H1 (cell line): ENCODE data around the gene ZNF462. TPM values are rescaled to one million over a fixed set of nuclear protein-coding genes. Genes with fewer than 3 reads are reported as not detected.

Experiments
- CBX5 ChIP-seq: fragments of 300-800, 300-1000 bp; sonication (generic); IDR thresholded peaks from 2 replicates; pipeline ENCODE4 v1.7.1; 2016; ENCODE audit warnings: antibody characterized with exemption, low read length, low read depth
- CTBP2 ChIP-seq: IDR thresholded peaks from 2 replicates; pipeline ENCODE4 v1.7.0; 2011; ENCODE audit warnings: borderline replicate concordance, mild to moderate bottlenecking, moderate library complexity, mixed read lengths, low read length; ENCODE audit not compliant: insufficient read depth, insufficient read length
- FOSL1 ChIP-seq: IDR thresholded peaks from 2 replicates; pipeline ENCODE4 v1.6.1; 2011; ENCODE audit warnings: mild to moderate bottlenecking, low read depth, low read length, moderate library complexity; ENCODE audit not compliant: insufficient read depth
- SIX5 ChIP-seq: IDR thresholded peaks from 2 replicates; pipeline ENCODE4 v1.6.1; 2011; ENCODE audit warnings: mild to moderate bottlenecking, low read depth, low read length
- ZNF274 ChIP-seq: IDR thresholded peaks from 2 replicates; pipeline ENCODE4 v1.7.0; 2012; ENCODE audit warnings: low read length, borderline replicate concordance; ENCODE audit errors: extremely low read depth
- polyA plus RNA-seq, 7 experiments: library from polyadenylated mRNA; depleted of rRNA in 3 of 7; stranded (reverse) in 5 of 7; unstranded in 2 of 7; fragments of >200 nt in 5 of 7; fragments of 200-250 nt in 2 of 7; gene quantifications; 1 replicate in 5 of 7; 2 replicates in 1 of 7; 4 replicates in 1 of 7; pipeline versions ENCODE4 v1.2.1 to v1.2.3, GENCODE V29; 2011 to 2013; ENCODE audit warnings: missing spikeins in 2 of 7, mixed read lengths in 2 of 7
- total RNA-seq: library from RNA; stranded (reverse); fragmentation: NEBNext Ultra II Directional; extraction: Animal tissue kit (Norgen Biotek cat#: 25700); gene quantifications from 2 replicates; pipeline ENCODE4 v1.2.1, GENCODE V29; 2021
- TF ChIP-seq, protein P1 (sequence below): fragments of 300-600 bp; sonication (generic); IDR thresholded peaks from 2 replicates; pipeline ENCODE4 v1.7.1; 2012; ENCODE audit warnings: low read length, moderate library complexity, mild to moderate bottlenecking, inconsistent platforms; ENCODE audit not compliant: insufficient replicate concordance
- TF ChIP-seq, protein P2 (sequence below): IDR thresholded peaks from 2 replicates; pipeline ENCODE4 v1.6.1; 2011; ENCODE audit warnings: low read depth, mild to moderate bottlenecking, low read length; ENCODE audit not compliant: insufficient read depth
- TF ChIP-seq, protein P3 (sequence below), 3 experiments: IDR thresholded peaks; 1 replicate in 2 of 3; 2 replicates in 1 of 3; pipeline versions ENCODE4 v1.5.1 to v1.6.1; 2011; ENCODE audit warnings: low read length in 3 of 3, mild to moderate bottlenecking in 3 of 3, inconsistent platforms in 2 of 3, low read depth in 1 of 3, moderate library complexity in 1 of 3; ENCODE audit not compliant: insufficient read depth in 1 of 3; ENCODE audit errors: control extremely low read depth in 1 of 3

The ZNF462 gene
- total and polyA plus RNA-seq, 2 of the 8 experiments (the other 6 are each of a cell fraction or from before 2014, with no cell fraction given), result 30.0 to 163 TPM

DNA sequence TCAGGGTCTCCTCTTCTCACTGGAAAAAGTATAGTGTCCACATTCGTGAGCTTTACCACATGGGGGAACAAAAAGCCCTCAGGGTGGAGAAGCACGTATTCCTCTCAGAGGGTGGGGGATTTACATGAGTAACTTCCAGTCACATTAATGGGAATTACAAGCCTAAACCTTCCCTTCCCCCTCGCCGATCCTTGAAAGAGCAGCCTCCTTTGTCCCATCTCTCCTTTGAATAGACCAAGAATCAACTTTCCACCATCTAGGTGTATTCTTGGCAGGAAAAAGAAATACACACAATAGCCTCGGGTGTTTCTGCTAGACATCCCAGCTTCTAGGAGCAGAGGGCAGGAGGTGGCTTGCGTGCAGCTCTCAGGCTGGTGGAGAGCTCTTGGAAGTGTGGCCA is 144.4 kb downstream of the ZNF462 start (continued):
- TF ChIP-seq, protein P1, sequence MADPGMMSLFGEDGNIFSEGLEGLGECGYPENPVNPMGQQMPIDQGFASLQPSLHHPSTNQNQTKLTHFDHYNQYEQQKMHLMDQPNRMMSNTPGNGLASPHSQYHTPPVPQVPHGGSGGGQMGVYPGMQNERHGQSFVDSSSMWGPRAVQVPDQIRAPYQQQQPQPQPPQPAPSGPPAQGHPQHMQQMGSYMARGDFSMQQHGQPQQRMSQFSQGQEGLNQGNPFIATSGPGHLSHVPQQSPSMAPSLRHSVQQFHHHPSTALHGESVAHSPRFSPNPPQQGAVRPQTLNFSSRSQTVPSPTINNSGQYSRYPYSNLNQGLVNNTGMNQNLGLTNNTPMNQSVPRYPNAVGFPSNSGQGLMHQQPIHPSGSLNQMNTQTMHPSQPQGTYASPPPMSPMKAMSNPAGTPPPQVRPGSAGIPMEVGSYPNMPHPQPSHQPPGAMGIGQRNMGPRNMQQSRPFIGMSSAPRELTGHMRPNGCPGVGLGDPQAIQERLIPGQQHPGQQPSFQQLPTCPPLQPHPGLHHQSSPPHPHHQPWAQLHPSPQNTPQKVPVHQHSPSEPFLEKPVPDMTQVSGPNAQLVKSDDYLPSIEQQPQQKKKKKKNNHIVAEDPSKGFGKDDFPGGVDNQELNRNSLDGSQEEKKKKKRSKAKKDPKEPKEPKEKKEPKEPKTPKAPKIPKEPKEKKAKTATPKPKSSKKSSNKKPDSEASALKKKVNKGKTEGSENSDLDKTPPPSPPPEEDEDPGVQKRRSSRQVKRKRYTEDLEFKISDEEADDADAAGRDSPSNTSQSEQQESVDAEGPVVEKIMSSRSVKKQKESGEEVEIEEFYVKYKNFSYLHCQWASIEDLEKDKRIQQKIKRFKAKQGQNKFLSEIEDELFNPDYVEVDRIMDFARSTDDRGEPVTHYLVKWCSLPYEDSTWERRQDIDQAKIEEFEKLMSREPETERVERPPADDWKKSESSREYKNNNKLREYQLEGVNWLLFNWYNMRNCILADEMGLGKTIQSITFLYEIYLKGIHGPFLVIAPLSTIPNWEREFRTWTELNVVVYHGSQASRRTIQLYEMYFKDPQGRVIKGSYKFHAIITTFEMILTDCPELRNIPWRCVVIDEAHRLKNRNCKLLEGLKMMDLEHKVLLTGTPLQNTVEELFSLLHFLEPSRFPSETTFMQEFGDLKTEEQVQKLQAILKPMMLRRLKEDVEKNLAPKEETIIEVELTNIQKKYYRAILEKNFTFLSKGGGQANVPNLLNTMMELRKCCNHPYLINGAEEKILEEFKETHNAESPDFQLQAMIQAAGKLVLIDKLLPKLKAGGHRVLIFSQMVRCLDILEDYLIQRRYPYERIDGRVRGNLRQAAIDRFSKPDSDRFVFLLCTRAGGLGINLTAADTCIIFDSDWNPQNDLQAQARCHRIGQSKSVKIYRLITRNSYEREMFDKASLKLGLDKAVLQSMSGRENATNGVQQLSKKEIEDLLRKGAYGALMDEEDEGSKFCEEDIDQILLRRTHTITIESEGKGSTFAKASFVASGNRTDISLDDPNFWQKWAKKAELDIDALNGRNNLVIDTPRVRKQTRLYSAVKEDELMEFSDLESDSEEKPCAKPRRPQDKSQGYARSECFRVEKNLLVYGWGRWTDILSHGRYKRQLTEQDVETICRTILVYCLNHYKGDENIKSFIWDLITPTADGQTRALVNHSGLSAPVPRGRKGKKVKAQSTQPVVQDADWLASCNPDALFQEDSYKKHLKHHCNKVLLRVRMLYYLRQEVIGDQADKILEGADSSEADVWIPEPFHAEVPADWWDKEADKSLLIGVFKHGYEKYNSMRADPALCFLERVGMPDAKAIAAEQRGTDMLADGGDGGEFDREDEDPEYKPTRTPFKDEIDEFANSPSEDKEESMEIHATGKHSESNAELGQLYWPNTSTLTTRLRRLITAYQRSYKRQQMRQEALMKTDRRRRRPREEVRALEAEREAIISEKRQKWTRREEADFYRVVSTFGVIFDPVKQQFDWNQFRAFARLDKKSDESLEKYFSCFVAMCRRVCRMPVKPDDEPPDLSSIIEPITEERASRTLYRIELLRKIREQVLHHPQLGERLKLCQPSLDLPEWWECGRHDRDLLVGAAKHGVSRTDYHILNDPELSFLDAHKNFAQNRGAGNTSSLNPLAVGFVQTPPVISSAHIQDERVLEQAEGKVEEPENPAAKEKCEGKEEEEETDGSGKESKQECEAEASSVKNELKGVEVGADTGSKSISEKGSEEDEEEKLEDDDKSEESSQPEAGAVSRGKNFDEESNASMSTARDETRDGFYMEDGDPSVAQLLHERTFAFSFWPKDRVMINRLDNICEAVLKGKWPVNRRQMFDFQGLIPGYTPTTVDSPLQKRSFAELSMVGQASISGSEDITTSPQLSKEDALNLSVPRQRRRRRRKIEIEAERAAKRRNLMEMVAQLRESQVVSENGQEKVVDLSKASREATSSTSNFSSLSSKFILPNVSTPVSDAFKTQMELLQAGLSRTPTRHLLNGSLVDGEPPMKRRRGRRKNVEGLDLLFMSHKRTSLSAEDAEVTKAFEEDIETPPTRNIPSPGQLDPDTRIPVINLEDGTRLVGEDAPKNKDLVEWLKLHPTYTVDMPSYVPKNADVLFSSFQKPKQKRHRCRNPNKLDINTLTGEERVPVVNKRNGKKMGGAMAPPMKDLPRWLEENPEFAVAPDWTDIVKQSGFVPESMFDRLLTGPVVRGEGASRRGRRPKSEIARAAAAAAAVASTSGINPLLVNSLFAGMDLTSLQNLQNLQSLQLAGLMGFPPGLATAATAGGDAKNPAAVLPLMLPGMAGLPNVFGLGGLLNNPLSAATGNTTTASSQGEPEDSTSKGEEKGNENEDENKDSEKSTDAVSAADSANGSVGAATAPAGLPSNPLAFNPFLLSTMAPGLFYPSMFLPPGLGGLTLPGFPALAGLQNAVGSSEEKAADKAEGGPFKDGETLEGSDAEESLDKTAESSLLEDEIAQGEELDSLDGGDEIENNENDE, result no peak
- TF ChIP-seq CTBP2, result no peak
- no peak for TF ChIP-seq CBX5
- no peak for TF ChIP-seq SIX5
- TF ChIP-seq, protein P2, sequence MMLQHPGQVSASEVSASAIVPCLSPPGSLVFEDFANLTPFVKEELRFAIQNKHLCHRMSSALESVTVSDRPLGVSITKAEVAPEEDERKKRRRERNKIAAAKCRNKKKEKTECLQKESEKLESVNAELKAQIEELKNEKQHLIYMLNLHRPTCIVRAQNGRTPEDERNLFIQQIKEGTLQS, result no peak
- no peak for TF ChIP-seq ZNF274
- TF ChIP-seq, protein P3, sequence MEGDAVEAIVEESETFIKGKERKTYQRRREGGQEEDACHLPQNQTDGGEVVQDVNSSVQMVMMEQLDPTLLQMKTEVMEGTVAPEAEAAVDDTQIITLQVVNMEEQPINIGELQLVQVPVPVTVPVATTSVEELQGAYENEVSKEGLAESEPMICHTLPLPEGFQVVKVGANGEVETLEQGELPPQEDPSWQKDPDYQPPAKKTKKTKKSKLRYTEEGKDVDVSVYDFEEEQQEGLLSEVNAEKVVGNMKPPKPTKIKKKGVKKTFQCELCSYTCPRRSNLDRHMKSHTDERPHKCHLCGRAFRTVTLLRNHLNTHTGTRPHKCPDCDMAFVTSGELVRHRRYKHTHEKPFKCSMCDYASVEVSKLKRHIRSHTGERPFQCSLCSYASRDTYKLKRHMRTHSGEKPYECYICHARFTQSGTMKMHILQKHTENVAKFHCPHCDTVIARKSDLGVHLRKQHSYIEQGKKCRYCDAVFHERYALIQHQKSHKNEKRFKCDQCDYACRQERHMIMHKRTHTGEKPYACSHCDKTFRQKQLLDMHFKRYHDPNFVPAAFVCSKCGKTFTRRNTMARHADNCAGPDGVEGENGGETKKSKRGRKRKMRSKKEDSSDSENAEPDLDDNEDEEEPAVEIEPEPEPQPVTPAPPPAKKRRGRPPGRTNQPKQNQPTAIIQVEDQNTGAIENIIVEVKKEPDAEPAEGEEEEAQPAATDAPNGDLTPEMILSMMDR (IDR thresholded peaks at IDR 0.05; ENCODE audit: control extremely low read depth in 1 of 3, insufficient read depth in 1 of 3, low read depth in 1 of 3, low read length in 3 of 3), result no peak
- no peak for TF ChIP-seq FOSL1
